ENCODE measurements around the gene PRR22.
"Not testable (repeated sequence)": the region's sequence is repeated elsewhere in the genome, so short reads cannot be mapped to it uniquely, and the experiment has no call there.

Gene PRR22

GRCh38 chr19:5749505-5749904 lies 35.0 kb downstream of the PRR22 start:
- no peak for DNase-seq

- DNase-seq: not testable (repeated sequence)
Observed at GRCh38 chr19:5748920-5749319, 35.6 kb downstream of the PRR22 start.

- not testable (repeated sequence) for DNase-seq
Observed at GRCh38 chr19:5744999-5745398, 39.5 kb downstream of the PRR22 start.

GRCh38 chr19:5743630-5744029 lies 40.9 kb downstream of the PRR22 start:
- no peak for DNase-seq

- no peak for DNase-seq
Observed at GRCh38 chr19:5742051-5742450, 42.5 kb downstream of the PRR22 start.

GRCh38 chr19:5738423-5738822 lies 46.1 kb downstream of the PRR22 start:
- no peak for DNase-seq

- DNase-seq: not testable (repeated sequence)
Observed at GRCh38 chr19:5733172-5733571, 51.4 kb downstream of the PRR22 start.
